Fibroblast of lung (primary cell): ENCODE data around the gene PARG.
"Not testable (repeated sequence)": the region's sequence is repeated elsewhere in the genome, so short reads cannot be mapped to it uniquely, and the experiment has no call there.

Experiments
- CTCF ChIP-seq, 2 donors: IDR thresholded peaks in 1 of 2; conservative IDR thresholded peaks in 1 of 2; 1 replicate in 1 of 2; 2 replicates in 1 of 2; pipeline ENCODE4 v1.5.1; 2011 to 2012; ENCODE audit warnings: low read length in 2 of 2, control low read depth in 1 of 2, inconsistent platforms in 1 of 2, low read depth in 1 of 2, mild to moderate bottlenecking in 1 of 2
- EZH2 ChIP-seq: IDR thresholded peaks from 2 replicates; pipeline ENCODE4 v1.5.1; 2012; ENCODE audit warnings: low read length, control low read depth, mild to moderate bottlenecking; ENCODE audit errors: missing control alignments

DNA sequence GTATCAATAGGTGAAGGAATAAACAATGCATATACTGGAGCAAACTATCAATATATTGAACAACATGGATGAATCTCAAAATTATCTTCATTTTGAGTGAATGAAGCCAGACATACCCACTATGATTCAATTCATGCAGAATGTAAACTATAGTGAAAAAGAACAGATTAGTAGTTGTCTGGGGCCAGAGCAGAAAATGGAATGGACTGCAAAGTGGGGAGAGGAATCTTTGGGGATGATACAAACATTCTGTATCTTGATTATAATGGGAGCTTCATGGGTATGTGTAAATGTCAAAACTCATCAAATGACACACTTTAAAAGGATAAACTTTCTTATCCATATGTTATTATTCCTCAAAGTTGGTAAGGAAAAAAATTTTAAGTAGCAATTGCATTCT, 23.9 kb downstream of the PARG start:
- TF ChIP-seq CTCF (conservative IDR thresholded peaks at IDR 0.05 in 1 of 2, IDR thresholded peaks at IDR 0.05 in 1 of 2; ENCODE audit: low read depth in 1 of 2, low read length in 2 of 2); EZH2: not testable (repeated sequence)
